NCI-H510A (cell line): Measurements from ENCODE around the gene ST3GAL5.
"Not testable (repeated sequence)": the region's sequence is repeated elsewhere in the genome, so short reads cannot be mapped to it uniquely, and the experiment has no call there.

ENCODE experiments used
- DNase-seq: peaks from one replicate; lab custom pipeline; 2025; lab: John Stamatoyannopoulos, UW

ST3GAL5 gene

GRCh38 chr2:85917887-85918795, 29.4 kb upstream of the ST3GAL5 start:
- DNase-seq = no peak

GRCh38 chr2:85915606-85916303, 27.0 kb upstream of the ST3GAL5 start:
- no peak for DNase-seq

- DNase-seq = peak; percentile 92
Measured at GRCh38 chr2:85914922-85915321, 26.1 kb upstream of the ST3GAL5 start.

- DNase-seq = no peak
Measured at GRCh38 chr2:85913884-85914881, 25.4 kb upstream of the ST3GAL5 start.

DNA sequence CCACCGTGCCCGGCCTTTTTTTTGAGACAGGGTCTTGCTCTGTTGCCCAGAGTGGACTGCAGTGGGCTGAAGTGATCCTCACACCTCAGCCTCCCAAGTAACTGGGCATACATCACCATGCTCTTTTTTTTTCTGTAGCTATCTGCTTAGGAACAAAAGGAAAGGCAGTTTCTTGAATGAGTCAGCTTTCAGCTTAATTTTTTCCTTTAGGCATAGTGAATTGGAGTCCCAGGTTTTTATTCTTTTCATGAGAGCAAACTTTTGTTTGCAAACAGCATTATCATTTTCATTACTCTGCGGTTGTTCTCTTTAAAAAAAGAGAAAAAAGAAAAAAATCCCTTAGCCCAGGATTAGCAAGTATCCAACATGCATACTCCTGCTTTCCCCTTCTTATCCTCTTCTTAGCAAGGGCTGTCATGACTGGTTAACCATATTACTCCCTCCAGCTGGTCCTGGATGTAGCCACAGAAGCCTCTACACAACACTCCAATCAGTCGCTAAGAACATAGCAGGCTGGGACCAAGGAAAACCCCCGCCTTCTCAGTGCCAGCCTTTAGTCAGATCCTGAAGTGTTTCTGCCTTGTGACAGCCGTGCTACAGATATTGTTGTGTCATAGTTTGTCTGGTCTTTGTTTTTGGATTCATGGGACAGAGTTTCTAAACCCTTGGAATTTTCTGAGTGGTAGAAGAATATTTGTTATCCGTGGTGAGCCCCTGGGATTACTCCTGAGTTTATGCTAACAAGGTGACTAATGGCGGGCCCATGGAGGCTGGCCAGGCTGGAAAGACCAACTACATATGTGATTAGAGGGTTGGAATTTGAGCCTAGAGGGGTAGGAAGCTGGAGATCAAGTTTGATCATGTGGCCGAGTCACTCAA, 23.3 kb upstream of the ST3GAL5 start:
- DNase-seq = peak; percentile 12

GRCh38 chr2:85911097-85911496, 22.3 kb upstream of the ST3GAL5 start:
- no peak for DNase-seq

DNA sequence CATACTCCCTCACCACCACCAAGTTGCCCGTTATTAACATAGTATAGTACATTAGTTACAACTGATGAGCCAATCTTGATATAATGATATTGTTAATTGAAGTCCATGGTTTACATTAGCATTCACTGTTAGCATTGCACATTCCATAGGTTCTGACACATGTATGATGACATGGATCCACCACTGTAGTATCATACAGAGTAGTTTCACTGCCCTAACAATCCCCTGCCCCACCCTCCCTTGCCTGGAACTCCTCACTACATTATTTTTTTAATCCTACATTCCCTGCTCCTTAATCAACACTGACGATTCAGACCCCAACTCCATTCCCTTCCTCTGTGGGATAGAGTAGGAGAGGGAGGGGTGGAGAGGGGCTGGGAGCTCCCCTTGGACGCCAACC, 20.2 kb upstream of the ST3GAL5 start:
- no peak for DNase-seq

- no peak for DNase-seq
Measured at GRCh38 chr2:85908506-85908905, 19.7 kb upstream of the ST3GAL5 start.

GRCh38 chr2:85907671-85908157, 18.9 kb upstream of the ST3GAL5 start:
- no peak for DNase-seq

DNA sequence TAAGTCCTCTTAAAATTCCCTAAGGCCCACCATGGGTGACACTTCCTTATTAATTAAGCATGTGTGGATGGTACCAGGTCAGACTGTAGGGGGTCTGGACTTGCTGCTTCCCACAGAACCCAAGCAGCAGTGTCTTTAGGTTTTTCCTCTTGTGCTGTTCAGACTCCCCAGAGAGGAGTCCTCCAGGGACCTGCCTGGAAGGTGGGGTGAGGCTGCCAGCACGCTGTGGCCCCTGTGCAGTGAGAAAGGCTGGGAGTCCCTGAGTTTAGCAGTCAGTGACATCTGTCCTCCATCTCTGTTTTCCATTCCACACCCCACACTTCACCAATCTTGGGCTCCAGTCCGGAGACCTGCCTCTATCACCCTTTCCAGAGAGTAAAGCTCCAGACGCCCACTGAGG, 18.0 kb upstream of the ST3GAL5 start:
- no peak for DNase-seq

DNA sequence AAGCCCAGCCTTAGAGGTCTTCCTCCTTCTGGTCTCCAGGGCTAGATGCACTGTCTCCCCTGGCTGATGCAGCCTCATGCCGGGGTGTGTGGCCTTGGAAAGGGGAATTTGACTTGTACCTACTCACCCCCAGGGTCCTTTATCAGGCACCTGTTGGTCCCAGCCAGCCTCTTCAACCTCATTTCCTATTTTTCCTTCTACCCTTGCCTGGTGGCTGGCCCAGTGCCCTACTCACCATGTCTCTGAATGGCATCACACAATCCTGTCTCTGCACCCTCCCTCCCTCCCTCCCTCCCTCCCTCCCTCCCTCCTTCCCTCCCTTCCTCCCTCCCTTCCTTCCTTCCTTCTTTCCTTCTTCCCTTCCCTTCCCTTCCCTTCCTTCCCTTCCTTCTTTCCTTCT, 17.1 kb upstream of the ST3GAL5 start:
- DNase-seq = no peak

- DNase-seq = no peak
Measured at GRCh38 chr2:85905187-85905666, 16.4 kb upstream of the ST3GAL5 start.

- no peak for DNase-seq
Measured at GRCh38 chr2:85903849-85904248, 15.1 kb upstream of the ST3GAL5 start.

- DNase-seq = no peak
Measured at GRCh38 chr2:85902496-85902895, 13.7 kb upstream of the ST3GAL5 start.

DNA sequence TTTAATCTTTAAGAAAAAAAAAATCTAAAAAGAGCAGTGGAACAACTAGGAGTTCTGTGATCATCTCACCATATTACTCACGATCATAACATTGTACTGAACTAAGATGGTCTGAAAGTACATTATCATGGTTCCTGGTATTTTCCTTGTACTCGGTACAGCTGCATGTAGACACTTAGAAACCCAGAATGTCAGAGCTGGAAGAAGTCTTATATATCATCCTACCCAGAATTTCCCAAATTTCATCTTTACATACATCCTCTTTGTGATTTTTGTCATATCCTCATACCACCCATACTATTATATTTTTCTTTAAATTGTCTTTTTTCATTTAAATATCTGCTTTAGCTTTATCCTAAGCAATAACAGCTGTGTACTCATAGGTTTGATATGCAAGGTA, 12.4 kb upstream of the ST3GAL5 start:
- DNase-seq = no peak

DNA sequence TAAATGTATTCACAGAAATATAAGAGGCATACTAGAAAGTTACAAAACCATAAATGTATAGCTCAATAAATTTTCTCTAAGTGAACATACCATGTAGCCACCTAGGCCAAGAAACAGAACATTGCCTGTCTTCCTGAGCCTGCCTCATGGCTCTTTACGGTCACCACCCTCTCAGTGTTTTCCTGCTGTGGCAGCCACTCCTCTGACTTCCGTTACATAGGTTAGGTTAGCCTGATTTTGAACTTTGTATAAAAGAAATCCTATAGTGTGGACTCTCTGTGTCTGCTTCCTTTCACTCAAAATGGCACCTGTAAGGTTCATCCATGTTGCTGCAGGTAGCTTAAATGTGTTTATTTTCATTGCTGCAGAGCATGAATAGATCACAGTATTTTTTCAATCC, 11.6 kb upstream of the ST3GAL5 start:
- DNase-seq = no peak

- no peak for DNase-seq
Measured at GRCh38 chr2:85899849-85900248, 11.1 kb upstream of the ST3GAL5 start.

- no peak for DNase-seq
Measured at GRCh38 chr2:85899284-85899683, 10.5 kb upstream of the ST3GAL5 start.

- no peak for DNase-seq
Measured at GRCh38 chr2:85898881-85899280, 10.1 kb upstream of the ST3GAL5 start.

DNA sequence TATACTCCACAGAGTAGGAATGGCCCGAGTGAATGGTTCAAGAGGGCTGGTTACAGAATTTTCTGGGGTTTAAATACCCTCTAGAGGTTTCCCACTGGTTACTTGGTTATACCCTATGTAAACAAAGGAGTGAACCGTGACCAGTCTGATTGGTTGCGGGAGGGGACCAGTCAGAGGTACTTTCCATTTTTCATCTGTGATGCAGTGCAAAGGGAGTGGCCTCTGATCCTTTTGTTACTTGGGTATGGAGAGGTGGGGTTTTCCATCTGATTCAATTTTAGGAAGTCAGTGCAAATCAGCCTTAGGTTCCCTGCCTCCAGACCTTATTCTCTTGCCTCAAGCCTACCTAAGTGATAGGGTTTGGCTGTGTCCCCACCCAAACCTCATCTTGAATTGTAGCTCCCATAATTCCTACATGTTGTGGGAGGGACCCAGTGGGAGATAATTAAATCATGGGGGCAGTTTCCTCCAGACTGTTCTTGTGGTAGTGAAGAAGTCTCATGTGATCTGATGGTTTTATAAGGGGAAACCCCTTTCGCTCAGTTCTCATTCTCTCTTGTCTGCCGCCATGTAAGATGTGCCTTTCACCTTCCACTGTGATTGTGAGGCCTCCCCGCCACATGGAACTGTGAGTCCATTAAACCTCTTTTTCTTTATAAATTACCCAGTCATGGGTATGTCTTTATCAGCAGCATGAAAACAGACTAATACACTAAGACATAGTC, 5.9 kb upstream of the ST3GAL5 start:
- DNase-seq = not testable (repeated sequence)
